ENCODE results near the gene CDKAL1.

The CDKAL1 gene

GRCh38 chr6:20893412-20893811 is 359.2 kb downstream of the CDKAL1 start:
- no peaks in the 10 kb centered on the region for H3K36me3 ChIP-seq (ENCODE audit: control insufficient read depth in 2 of 2, insufficient read depth in 2 of 2, low read length in 2 of 2)
- H3K9ac ChIP-seq (ENCODE audit: low read length in 2 of 2): no peak overlapping the region
- no peaks in the 10 kb centered on the region for H3K9me3 ChIP-seq (ENCODE audit: control insufficient read depth in 2 of 2, low read length in 2 of 2)
- no peak overlapping the region for H3K27ac ChIP-seq (ENCODE audit: low read length)
- no peak overlapping the region for H3K4me3 ChIP-seq (ENCODE audit: low read length in 2 of 2)
- H3K27me3 ChIP-seq (ENCODE audit: control insufficient read depth in 1 of 2, insufficient read depth in 2 of 2, low read length in 2 of 2): no peaks in the 10 kb centered on the region
- H3K4me1 ChIP-seq (ENCODE audit: control insufficient read depth, insufficient read depth, low read length): no peaks in the 10 kb centered on the region

GRCh38 chr6:20900389-20901160 is 366.3 kb downstream of the CDKAL1 start:
- no peaks in the 10 kb centered on the region for H3K9me3 ChIP-seq (ENCODE audit: control insufficient read depth in 2 of 2, low read length in 2 of 2)

GRCh38 chr6:20905377-20905776 is 371.1 kb downstream of the CDKAL1 start:
- Histone ChIP-seq H3K9me3 (ENCODE audit: control insufficient read depth in 2 of 2, low read length in 2 of 2) (no peaks in the 10 kb centered on the region), H3K4me1 (ENCODE audit: control insufficient read depth, insufficient read depth, low read length) (no peaks in the 10 kb centered on the region), H3K27ac (ENCODE audit: low read length) (no peak overlapping the region), H3K4me3 (ENCODE audit: low read length in 2 of 2) (no peak overlapping the region), H3K9ac (ENCODE audit: low read length in 2 of 2) (no peak overlapping the region), H3K27me3 (ENCODE audit: control insufficient read depth in 1 of 2, insufficient read depth in 2 of 2, low read length in 2 of 2) (no peaks in the 10 kb centered on the region), H3K36me3 (ENCODE audit: control insufficient read depth in 2 of 2, insufficient read depth in 2 of 2, low read length in 2 of 2) (no peaks in the 10 kb centered on the region)

More at GRCh38 chr6:20900389-20901160, 366.3 kb downstream of the CDKAL1 start:
- no peaks in the 10 kb centered on the region for H3K36me3 ChIP-seq (ENCODE audit: control insufficient read depth in 2 of 2, insufficient read depth in 2 of 2, low read length in 2 of 2)
- no peak overlapping the region for H3K4me3 ChIP-seq (ENCODE audit: low read length in 2 of 2)
- H3K4me1 ChIP-seq (ENCODE audit: control insufficient read depth, insufficient read depth, low read length): no peaks in the 10 kb centered on the region
- no peak overlapping the region for H3K27ac ChIP-seq (ENCODE audit: low read length)
- no peak overlapping the region for H3K9ac ChIP-seq (ENCODE audit: low read length in 2 of 2)
- H3K27me3 ChIP-seq (ENCODE audit: control insufficient read depth in 1 of 2, insufficient read depth in 2 of 2, low read length in 2 of 2): no peaks in the 10 kb centered on the region

GRCh38 chr6:20906945-20907344 is 372.7 kb downstream of the CDKAL1 start:
- H3K27ac ChIP-seq (ENCODE audit: low read length): no peak overlapping the region
- no peak overlapping the region for H3K9ac ChIP-seq (ENCODE audit: low read length in 2 of 2)
- no peak overlapping the region for H3K4me3 ChIP-seq (ENCODE audit: low read length in 2 of 2)
- no peaks in the 10 kb centered on the region for H3K36me3 ChIP-seq (ENCODE audit: control insufficient read depth in 2 of 2, insufficient read depth in 2 of 2, low read length in 2 of 2)
- no peaks in the 10 kb centered on the region for H3K27me3 ChIP-seq (ENCODE audit: control insufficient read depth in 1 of 2, insufficient read depth in 2 of 2, low read length in 2 of 2)
- H3K9me3 ChIP-seq (ENCODE audit: control insufficient read depth in 2 of 2, low read length in 2 of 2): no peaks in the 10 kb centered on the region
- no peaks in the 10 kb centered on the region for H3K4me1 ChIP-seq (ENCODE audit: control insufficient read depth, insufficient read depth, low read length)

GRCh38 chr6:20907486-20908071 is 373.3 kb downstream of the CDKAL1 start:
- Histone ChIP-seq H3K9ac (ENCODE audit: low read length in 2 of 2) (no peak overlapping the region), H3K9me3 (ENCODE audit: control insufficient read depth in 2 of 2, low read length in 2 of 2) (no peaks in the 10 kb centered on the region), H3K36me3 (ENCODE audit: control insufficient read depth in 2 of 2, insufficient read depth in 2 of 2, low read length in 2 of 2) (no peaks in the 10 kb centered on the region), H3K27me3 (ENCODE audit: control insufficient read depth in 1 of 2, insufficient read depth in 2 of 2, low read length in 2 of 2) (no peaks in the 10 kb centered on the region), H3K4me1 (ENCODE audit: control insufficient read depth, insufficient read depth, low read length) (no peaks in the 10 kb centered on the region), H3K27ac (ENCODE audit: low read length) (no peak overlapping the region), H3K4me3 (ENCODE audit: low read length in 2 of 2) (no peak overlapping the region)

GRCh38 chr6:20909621-20910020 is 375.4 kb downstream of the CDKAL1 start:
- Histone ChIP-seq H3K4me3 (ENCODE audit: low read length in 2 of 2) (no peak overlapping the region), H3K36me3 (ENCODE audit: control insufficient read depth in 2 of 2, insufficient read depth in 2 of 2, low read length in 2 of 2) (no peaks in the 10 kb centered on the region), H3K27ac (ENCODE audit: low read length) (no peak overlapping the region), H3K9ac (ENCODE audit: low read length in 2 of 2) (no peak overlapping the region), H3K9me3 (ENCODE audit: control insufficient read depth in 2 of 2, low read length in 2 of 2) (no peaks in the 10 kb centered on the region), H3K4me1 (ENCODE audit: control insufficient read depth, insufficient read depth, low read length) (no peaks in the 10 kb centered on the region), H3K27me3 (ENCODE audit: control insufficient read depth in 1 of 2, insufficient read depth in 2 of 2, low read length in 2 of 2) (no peaks in the 10 kb centered on the region)

- no peak overlapping the region for H3K9ac ChIP-seq (ENCODE audit: low read length in 2 of 2)
- H3K27ac ChIP-seq (ENCODE audit: low read length): no peak overlapping the region
- H3K36me3 ChIP-seq (ENCODE audit: control insufficient read depth in 2 of 2, insufficient read depth in 2 of 2, low read length in 2 of 2): no peaks in the 10 kb centered on the region
- peaks cover 4 to 5% of the 10 kb centered on the region in 2 donors for H3K9me3 ChIP-seq (ENCODE audit: control insufficient read depth in 2 of 2, low read length in 2 of 2)
- no peaks in the 10 kb centered on the region for H3K27me3 ChIP-seq (ENCODE audit: control insufficient read depth in 1 of 2, insufficient read depth in 2 of 2, low read length in 2 of 2)
- no peaks in the 10 kb centered on the region for H3K4me1 ChIP-seq (ENCODE audit: control insufficient read depth, insufficient read depth, low read length)
- no peak overlapping the region for H3K4me3 ChIP-seq (ENCODE audit: low read length in 2 of 2)
These were observed 377.5 kb downstream of the CDKAL1 start for GRCh38 chr6:20911712-20912111.

- H3K27me3 ChIP-seq (ENCODE audit: control insufficient read depth in 1 of 2, insufficient read depth in 2 of 2, low read length in 2 of 2): no peaks in the 10 kb centered on the region
- peaks cover 4 to 5% of the 10 kb centered on the region in 2 donors for H3K9me3 ChIP-seq (ENCODE audit: control insufficient read depth in 2 of 2, low read length in 2 of 2)
- no peak overlapping the region for H3K9ac ChIP-seq (ENCODE audit: low read length in 2 of 2)
- no peak overlapping the region for H3K4me3 ChIP-seq (ENCODE audit: low read length in 2 of 2)
- no peaks in the 10 kb centered on the region for H3K36me3 ChIP-seq (ENCODE audit: control insufficient read depth in 2 of 2, insufficient read depth in 2 of 2, low read length in 2 of 2)
- H3K4me1 ChIP-seq (ENCODE audit: control insufficient read depth, insufficient read depth, low read length): no peaks in the 10 kb centered on the region
- no peak overlapping the region for H3K27ac ChIP-seq (ENCODE audit: low read length)
These were observed 380.9 kb downstream of the CDKAL1 start for GRCh38 chr6:20915156-20915555.

GRCh38 chr6:20915626-20916025 is 381.4 kb downstream of the CDKAL1 start:
- Histone ChIP-seq H3K4me3 (ENCODE audit: low read length in 2 of 2) (no peak overlapping the region), H3K27ac (ENCODE audit: low read length) (no peak overlapping the region), H3K36me3 (ENCODE audit: control insufficient read depth in 2 of 2, insufficient read depth in 2 of 2, low read length in 2 of 2) (no peaks in the 10 kb centered on the region), H3K27me3 (ENCODE audit: control insufficient read depth in 1 of 2, insufficient read depth in 2 of 2, low read length in 2 of 2) (no peaks in the 10 kb centered on the region), H3K9ac (ENCODE audit: low read length in 2 of 2) (no peak overlapping the region), H3K9me3 (ENCODE audit: control insufficient read depth in 2 of 2, low read length in 2 of 2) (peaks cover 4 to 5% of the 10 kb centered on the region in 2 donors), H3K4me1 (ENCODE audit: control insufficient read depth, insufficient read depth, low read length) (no peaks in the 10 kb centered on the region)

- Histone ChIP-seq H3K4me1 (ENCODE audit: control insufficient read depth, insufficient read depth, low read length) (no peaks in the 10 kb centered on the region), H3K9me3 (ENCODE audit: control insufficient read depth in 2 of 2, low read length in 2 of 2) (peaks cover 4 to 5% of the 10 kb centered on the region in 2 donors), H3K27ac (ENCODE audit: low read length) (no peak overlapping the region), H3K9ac (ENCODE audit: low read length in 2 of 2) (no peak overlapping the region), H3K36me3 (ENCODE audit: control insufficient read depth in 2 of 2, insufficient read depth in 2 of 2, low read length in 2 of 2) (no peaks in the 10 kb centered on the region), H3K4me3 (ENCODE audit: low read length in 2 of 2) (no peak overlapping the region), H3K27me3 (ENCODE audit: control insufficient read depth in 1 of 2, insufficient read depth in 2 of 2, low read length in 2 of 2) (no peaks in the 10 kb centered on the region)
These were observed 381.8 kb downstream of the CDKAL1 start for GRCh38 chr6:20916086-20916485.

- H3K4me1 ChIP-seq (ENCODE audit: control insufficient read depth, insufficient read depth, low read length): no peaks in the 10 kb centered on the region
- no peaks in the 10 kb centered on the region for H3K36me3 ChIP-seq (ENCODE audit: control insufficient read depth in 2 of 2, insufficient read depth in 2 of 2, low read length in 2 of 2)
- no peak overlapping the region for H3K27ac ChIP-seq (ENCODE audit: low read length)
- H3K27me3 ChIP-seq (ENCODE audit: control insufficient read depth in 1 of 2, insufficient read depth in 2 of 2, low read length in 2 of 2): no peaks in the 10 kb centered on the region
- H3K9me3 ChIP-seq (ENCODE audit: control insufficient read depth in 2 of 2, low read length in 2 of 2): peaks cover 4 to 5% of the 10 kb centered on the region in 2 donors
- no peak overlapping the region for H3K9ac ChIP-seq (ENCODE audit: low read length in 2 of 2)
- H3K4me3 ChIP-seq (ENCODE audit: low read length in 2 of 2): no peak overlapping the region
These were observed 384.6 kb downstream of the CDKAL1 start for GRCh38 chr6:20918868-20919267.
